GM18870 (cell line): Measurements from ENCODE around the gene CWC22.
"Not testable (repeated sequence)": the region's sequence is repeated elsewhere in the genome, so short reads cannot be mapped to it uniquely, and the experiment has no call there.

Experiments used
- ATAC-seq: cut with Tn5 transposase; IDR thresholded peaks from one replicate; pipeline ENCODE4 v1.9.1; 2021; ENCODE audit warnings: moderate library complexity; ENCODE audit not compliant: unreplicated experiment

Gene CWC22

GRCh38 chr2:180003559-180003958 lies 3.5 kb downstream of the CWC22 start:
- no peak for ATAC-seq

GRCh38 chr2:180003073-180003472 lies 4.0 kb downstream of the CWC22 start:
- ATAC-seq, result no peak

- ATAC-seq, result no peak
These were observed 4.8 kb downstream of the CWC22 start for GRCh38 chr2:180002198-180002770.

GRCh38 chr2:180001726-180002125 lies 5.4 kb downstream of the CWC22 start:
- ATAC-seq, result no peak

GRCh38 chr2:180000434-180000833 lies 6.7 kb downstream of the CWC22 start:
- ATAC-seq, result no peak

GRCh38 chr2:179999000-179999399 lies 8.1 kb downstream of the CWC22 start:
- no peak for ATAC-seq

- ATAC-seq, result peak; percentile 47
These were observed 11.2 kb downstream of the CWC22 start for GRCh38 chr2:179995741-179996515.

- no peak for ATAC-seq
These were observed 15.8 kb downstream of the CWC22 start for GRCh38 chr2:179991344-179991743.

GRCh38 chr2:179990676-179991317 lies 16.3 kb downstream of the CWC22 start:
- no peak for ATAC-seq

- no peak for ATAC-seq
These were observed 19.2 kb downstream of the CWC22 start for GRCh38 chr2:179987916-179988315.

- ATAC-seq, result peak; percentile 98
These were observed 21.8 kb downstream of the CWC22 start for GRCh38 chr2:179985163-179985820.

GRCh38 chr2:179983250-179983932 lies 23.7 kb downstream of the CWC22 start:
- ATAC-seq, result no peak

GRCh38 chr2:179981085-179981484 lies 26.0 kb downstream of the CWC22 start:
- no peak for ATAC-seq

- ATAC-seq, result no peak
These were observed 32.3 kb downstream of the CWC22 start for GRCh38 chr2:179974761-179975160.

- ATAC-seq, result no peak
These were observed 40.2 kb downstream of the CWC22 start for GRCh38 chr2:179966778-179967394.

GRCh38 chr2:179965291-179966258 lies 41.5 kb downstream of the CWC22 start:
- ATAC-seq, result no peak

GRCh38 chr2:179963626-179964025 lies 43.5 kb downstream of the CWC22 start:
- no peak for ATAC-seq

GRCh38 chr2:179958251-179958650 lies 48.8 kb downstream of the CWC22 start:
- not testable (repeated sequence) for ATAC-seq

GRCh38 chr2:179954026-179954425 lies 53.1 kb downstream of the CWC22 start:
- ATAC-seq, result no peak
